SK-N-MC (cell line): ENCODE data around the gene TTC16.

Source experiments
- EZH2 ChIP-seq: fragments of 200-600 bp; sonication (generic); IDR thresholded peaks from one replicate; pipeline ENCODE4 v1.6.1; 2017; ENCODE audit warnings: antibody characterized with exemption
- FOXP2 ChIP-seq: optimal IDR thresholded peaks from 2 replicates; pipeline ENCODE3; 2011; ENCODE audit warnings: mild to moderate bottlenecking, moderate library complexity; ENCODE audit not compliant: insufficient read depth; ENCODE audit errors: extremely low read length, control extremely low read depth
- POLR2AphosphoS5 ChIP-seq: IDR thresholded peaks from 2 replicates; pipeline ENCODE4 v1.6.1; 2012; ENCODE audit warnings: mild to moderate bottlenecking, low read depth, low read length, borderline replicate concordance

GRCh38 chr9:127712371-127712770 lies 3.5 kb upstream of the TTC16 start:
- no peak for TF ChIP-seq EZH2
- no peak for TF ChIP-seq POLR2AphosphoS5
- no peak for TF ChIP-seq FOXP2
